ENCODE data around the gene INTS15. TPM values are rescaled to one million over a fixed set of nuclear protein-coding genes. Genes with fewer than 3 reads are reported as not detected.

Gene INTS15
- total RNA-seq, 1 experiment from 2014 or later, result 22.7 TPM

GRCh38 chr7:6567886-6568285, 21.9 kb upstream of the INTS15 start:
- H2AFZ ChIP-seq (ENCODE audit: low read length), result no peak overlapping the region
- no TSS peak for BruUV-seq (replicated peaks)
- no peaks in the 10 kb centered on the region for H3K36me3 ChIP-seq (ENCODE audit: low read depth, low read length)
- TF ChIP-seq EZH2phosphoT487 (IDR thresholded peaks at IDR 0.05; ENCODE audit: borderline replicate concordance, low read length) (no peak), EZH2 (IDR thresholded peaks at IDR 0.05; ENCODE audit: low read length, unreplicated experiment) (no peak)
- TF ChIP-seq, protein P1, sequence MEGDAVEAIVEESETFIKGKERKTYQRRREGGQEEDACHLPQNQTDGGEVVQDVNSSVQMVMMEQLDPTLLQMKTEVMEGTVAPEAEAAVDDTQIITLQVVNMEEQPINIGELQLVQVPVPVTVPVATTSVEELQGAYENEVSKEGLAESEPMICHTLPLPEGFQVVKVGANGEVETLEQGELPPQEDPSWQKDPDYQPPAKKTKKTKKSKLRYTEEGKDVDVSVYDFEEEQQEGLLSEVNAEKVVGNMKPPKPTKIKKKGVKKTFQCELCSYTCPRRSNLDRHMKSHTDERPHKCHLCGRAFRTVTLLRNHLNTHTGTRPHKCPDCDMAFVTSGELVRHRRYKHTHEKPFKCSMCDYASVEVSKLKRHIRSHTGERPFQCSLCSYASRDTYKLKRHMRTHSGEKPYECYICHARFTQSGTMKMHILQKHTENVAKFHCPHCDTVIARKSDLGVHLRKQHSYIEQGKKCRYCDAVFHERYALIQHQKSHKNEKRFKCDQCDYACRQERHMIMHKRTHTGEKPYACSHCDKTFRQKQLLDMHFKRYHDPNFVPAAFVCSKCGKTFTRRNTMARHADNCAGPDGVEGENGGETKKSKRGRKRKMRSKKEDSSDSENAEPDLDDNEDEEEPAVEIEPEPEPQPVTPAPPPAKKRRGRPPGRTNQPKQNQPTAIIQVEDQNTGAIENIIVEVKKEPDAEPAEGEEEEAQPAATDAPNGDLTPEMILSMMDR (conservative IDR thresholded peaks at IDR 0.05; ENCODE audit: low read depth, low read length), result no peak
- H3K9ac ChIP-seq (ENCODE audit: low read length), result no peak overlapping the region
- no peaks in the 10 kb centered on the region for H3K79me2 ChIP-seq (ENCODE audit: low read length)
- H4K20me1 ChIP-seq (ENCODE audit: low read length), result no peaks in the 10 kb centered on the region
- ChIA-PET POLR2A (ENCODE audit: unreplicated experiment) (no interaction called here), CTCF (no interaction called here)
- no peaks in the 10 kb centered on the region for H3K4me1 ChIP-seq (ENCODE audit: insufficient read depth, low read length)
- no peak for ATAC-seq
- DNase-seq, result no peak
- H3F3A ChIP-seq (ENCODE audit: low read length, unreplicated experiment), result no peaks in the 10 kb centered on the region
- no peak overlapping the region for H3K4me3 ChIP-seq (ENCODE audit: low read length)
- no peak overlapping the region for H3K27ac ChIP-seq (ENCODE audit: low read length)
- intact Hi-C loops (cut with micrococcal nuclease), result no loop called here
- H3K9me3 ChIP-seq (ENCODE audit: low read length), result no peaks in the 10 kb centered on the region
- H3K27me3 ChIP-seq (ENCODE audit: low read length), result no peaks in the 10 kb centered on the region
- H3K9me2 ChIP-seq (replicated peaks; ENCODE audit: low read length), result no peaks in the 10 kb centered on the region
- no peak overlapping the region for H3K4me2 ChIP-seq (ENCODE audit: low read length)

DNA sequence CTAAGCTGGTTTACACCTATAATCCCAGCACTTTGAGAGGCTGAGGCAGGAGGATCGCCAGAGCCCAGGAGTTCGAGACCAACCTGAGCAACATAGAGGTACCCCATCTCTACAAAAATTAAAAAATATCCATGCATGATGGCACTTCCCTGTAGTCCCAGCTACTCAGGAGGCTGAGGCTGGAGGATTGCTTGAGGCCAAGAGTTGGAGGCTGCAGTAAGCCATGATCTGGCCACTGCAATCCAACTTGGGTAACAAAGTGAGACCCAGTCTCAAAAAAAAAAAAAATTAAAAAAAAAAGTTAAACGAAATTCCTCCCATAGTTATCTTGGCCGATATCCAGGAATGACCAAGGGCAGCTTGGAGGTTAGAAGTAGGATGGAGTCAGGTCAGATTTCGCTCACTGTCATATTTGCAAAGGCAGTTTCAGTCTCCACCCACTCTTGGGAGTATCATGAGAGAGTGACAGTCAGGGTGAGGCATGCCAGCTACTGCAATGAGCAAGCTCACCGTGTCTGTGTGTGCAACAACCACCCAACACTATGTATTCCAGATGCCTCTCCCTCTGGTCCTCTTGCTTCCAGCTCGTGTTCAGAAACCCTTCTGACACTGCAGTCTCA, 18.6 kb upstream of the INTS15 start:
- ATAC-seq, result peak; percentile 27
- intact Hi-C loops (cut with micrococcal nuclease), result no loop called here
- H3K36me3 ChIP-seq (ENCODE audit: low read depth, low read length), result no peaks in the 10 kb centered on the region
- no peaks in the 10 kb centered on the region for H3K79me2 ChIP-seq (ENCODE audit: low read length)
- H3K9me3 ChIP-seq (ENCODE audit: low read length), result no peaks in the 10 kb centered on the region
- no peak overlapping the region for H3K27ac ChIP-seq (ENCODE audit: low read length)
- H3F3A ChIP-seq (ENCODE audit: low read length, unreplicated experiment), result no peaks in the 10 kb centered on the region
- ChIA-PET CTCF (interaction anchor here (0.7 kb wide), 1 partner anchor 605 kb away, joined by 4 read pairs; no protein-coding TSS in a partner anchor), POLR2A (ENCODE audit: unreplicated experiment) (no interaction called here)
- TF ChIP-seq EZH2 (IDR thresholded peaks at IDR 0.05; ENCODE audit: low read length, unreplicated experiment), result no peak
- TF ChIP-seq EZH2phosphoT487 (IDR thresholded peaks at IDR 0.05; ENCODE audit: borderline replicate concordance, low read length), result no peak
- TF ChIP-seq, protein P1 (conservative IDR thresholded peaks at IDR 0.05; ENCODE audit: low read depth, low read length), result no peak
- no peaks in the 10 kb centered on the region for H3K9me2 ChIP-seq (replicated peaks; ENCODE audit: low read length)
- no peak overlapping the region for H2AFZ ChIP-seq (ENCODE audit: low read length)
- no peak overlapping the region for H3K9ac ChIP-seq (ENCODE audit: low read length)
- H3K4me3 ChIP-seq (ENCODE audit: low read length), result no peak overlapping the region
- H3K4me1 ChIP-seq (ENCODE audit: insufficient read depth, low read length), result no peaks in the 10 kb centered on the region
- H4K20me1 ChIP-seq (ENCODE audit: low read length), result no peaks in the 10 kb centered on the region
- BruUV-seq (replicated peaks), result no TSS peak
- peak; percentile 7 for DNase-seq
- no peak overlapping the region for H3K4me2 ChIP-seq (ENCODE audit: low read length)
- no peaks in the 10 kb centered on the region for H3K27me3 ChIP-seq (ENCODE audit: low read length)

DNA sequence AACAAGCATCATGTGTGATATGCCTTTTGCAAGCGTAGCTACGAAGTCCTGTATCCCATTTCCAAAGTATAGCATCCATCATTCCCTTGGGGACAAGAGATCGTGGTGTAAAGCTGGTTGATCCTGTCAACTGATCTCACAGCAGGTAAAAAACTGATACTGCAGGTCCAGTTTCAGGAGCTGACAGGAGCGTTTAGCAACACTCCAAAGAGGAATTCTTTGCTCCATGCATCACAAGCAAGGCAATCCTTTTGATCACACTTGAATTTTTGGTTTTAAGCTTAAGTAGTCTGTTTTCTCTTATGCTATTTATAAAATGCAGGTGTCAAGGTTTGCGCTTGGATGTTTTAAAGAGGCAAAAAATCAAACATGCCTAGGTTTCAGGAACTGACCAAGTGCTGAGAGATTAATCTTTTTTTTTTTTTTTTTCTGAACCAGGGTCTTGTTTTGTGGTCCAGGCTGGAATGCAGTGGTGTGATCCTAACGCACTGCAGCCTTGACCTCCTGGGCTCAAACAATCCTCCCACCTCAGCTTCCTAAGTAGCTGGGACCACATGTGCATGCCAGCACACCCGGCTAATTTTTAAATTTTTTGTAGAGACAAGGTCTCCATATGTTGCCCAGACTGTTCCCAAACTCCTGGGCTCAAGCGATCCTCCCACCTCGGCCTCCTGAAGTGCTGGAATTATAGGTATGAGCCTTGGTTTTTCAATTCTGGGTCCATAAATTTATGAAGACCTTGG, 14.4 kb upstream of the INTS15 start:
- H4K20me1 ChIP-seq (ENCODE audit: low read length), result no peaks in the 10 kb centered on the region
- no peaks in the 10 kb centered on the region for H3K9me3 ChIP-seq (ENCODE audit: low read length)
- H3K9me2 ChIP-seq (replicated peaks; ENCODE audit: low read length), result no peaks in the 10 kb centered on the region
- BruUV-seq (replicated peaks), result no TSS peak
- DNase-seq (no peak), ATAC-seq (no peak)
- no peak overlapping the region for H3K27ac ChIP-seq (ENCODE audit: low read length)
- ChIA-PET POLR2A (ENCODE audit: unreplicated experiment) (interaction anchor here (0.6 kb wide), 1 partner anchor 9 kb away, joined by 3 read pairs; no protein-coding TSS in a partner anchor), CTCF (interaction anchor here (1.4 kb wide), 1 partner anchor 16 kb away, joined by 6 read pairs; no protein-coding TSS in a partner anchor)
- TF ChIP-seq, protein P1 (conservative IDR thresholded peaks at IDR 0.05; ENCODE audit: low read depth, low read length), result no peak
- TF ChIP-seq EZH2phosphoT487 (IDR thresholded peaks at IDR 0.05; ENCODE audit: borderline replicate concordance, low read length) (no peak), EZH2 (IDR thresholded peaks at IDR 0.05; ENCODE audit: low read length, unreplicated experiment) (no peak)
- intact Hi-C loops (cut with micrococcal nuclease), result no loop called here
- no peak overlapping the region for H2AFZ ChIP-seq (ENCODE audit: low read length)
- H3F3A ChIP-seq (ENCODE audit: low read length, unreplicated experiment), result no peaks in the 10 kb centered on the region
- no peaks in the 10 kb centered on the region for H3K36me3 ChIP-seq (ENCODE audit: low read depth, low read length)
- H3K27me3 ChIP-seq (ENCODE audit: low read length), result no peaks in the 10 kb centered on the region
- no peaks in the 10 kb centered on the region for H3K4me1 ChIP-seq (ENCODE audit: insufficient read depth, low read length)
- no peak overlapping the region for H3K9ac ChIP-seq (ENCODE audit: low read length)
- H3K79me2 ChIP-seq (ENCODE audit: low read length), result no peaks in the 10 kb centered on the region
- no peak overlapping the region for H3K4me3 ChIP-seq (ENCODE audit: low read length)
- no peak overlapping the region for H3K4me2 ChIP-seq (ENCODE audit: low read length)

All from PC-3 (cell line).